H9 (cell line): ENCODE data around the gene PLK1. TPM values are rescaled to one million over a fixed set of nuclear protein-coding genes. Genes with fewer than 3 reads are reported as not detected.

Experiments
- DNase-seq: peaks from one replicate; pipeline ENCODE4 v3.0.0-alpha.2; 2017
- H2AFZ ChIP-seq: one replicate; pipeline ENCODE4 v1.6.1; 2013; ENCODE audit warnings: mild to moderate bottlenecking, low read length, control low read depth, moderate library complexity
- H2AK5ac ChIP-seq: 2 replicates; pipeline ENCODE4 v1.6.1; 2013; ENCODE audit warnings: low read length, control low read depth, mixed read lengths; ENCODE audit not compliant: insufficient read length
- H2BK120ac ChIP-seq: one replicate; pipeline ENCODE4 v1.6.1; 2013; ENCODE audit warnings: low read depth, mild to moderate bottlenecking, low read length, control low read depth, inconsistent platforms; ENCODE audit not compliant: poor library complexity, severe bottlenecking
- H2BK12ac ChIP-seq: 2 replicates; pipeline ENCODE4 v1.6.1; 2013; ENCODE audit warnings: low read length, control low read depth, mixed read lengths, low read depth; ENCODE audit not compliant: insufficient read length
- H2BK15ac ChIP-seq: 2 replicates; pipeline ENCODE4 v1.6.1; 2013; ENCODE audit warnings: low read depth, low read length, control low read depth
- H2BK20ac ChIP-seq: one replicate; pipeline ENCODE4 v1.6.1; 2013; ENCODE audit warnings: low read depth, mild to moderate bottlenecking, low read length, control low read depth, inconsistent platforms; ENCODE audit not compliant: poor library complexity, severe bottlenecking
- H2BK5ac ChIP-seq: 2 replicates; pipeline ENCODE4 v1.6.1; 2013; ENCODE audit warnings: low read length, control low read depth, mixed read lengths; ENCODE audit not compliant: insufficient read length
- H3K14ac ChIP-seq: 2 replicates; pipeline ENCODE4 v1.6.1; 2013; ENCODE audit warnings: low read length, control low read depth; ENCODE audit not compliant: insufficient read depth
- H3K18ac ChIP-seq: 2 replicates; pipeline ENCODE4 v1.6.1; 2013; ENCODE audit warnings: low read depth, mild to moderate bottlenecking, mixed read lengths, low read length, control low read depth; ENCODE audit not compliant: insufficient read length
- H3K23ac ChIP-seq: 2 replicates; pipeline ENCODE4 v1.6.1; 2013; ENCODE audit warnings: low read length, control low read depth, mixed read lengths, low read depth; ENCODE audit not compliant: insufficient read length
- H3K23me2 ChIP-seq: 2 replicates; pipeline ENCODE4 v1.6.1; 2013; ENCODE audit warnings: low read depth, mild to moderate bottlenecking, mixed read lengths, low read length, control low read depth; ENCODE audit not compliant: insufficient read length, poor library complexity, severe bottlenecking
- H3K27ac ChIP-seq: 2 replicates; pipeline ENCODE4 v1.5.1; 2013; ENCODE audit warnings: low read length, control low read depth, mixed read lengths, low read depth; ENCODE audit not compliant: insufficient read length
- H3K27me3 ChIP-seq: 2 replicates; pipeline ENCODE4 v1.6.1; 2013; ENCODE audit warnings: low read length, control low read depth, inconsistent platforms; ENCODE audit not compliant: insufficient read depth
- H3K4ac ChIP-seq: 2 replicates; pipeline ENCODE4 v1.6.1; 2013; ENCODE audit warnings: low read depth, mild to moderate bottlenecking, control low read depth, inconsistent platforms, low read length, moderate library complexity
- H3K4me1 ChIP-seq: 2 replicates; pipeline ENCODE4 v1.6.1; 2013; ENCODE audit warnings: low read length, control low read depth, inconsistent platforms; ENCODE audit not compliant: insufficient read depth
- H3K4me2 ChIP-seq: 2 replicates; pipeline ENCODE4 v1.6.1; 2013; ENCODE audit warnings: low read length, control low read depth, mixed read lengths; ENCODE audit not compliant: insufficient read length, insufficient read depth
- H3K56ac ChIP-seq: 2 replicates; pipeline ENCODE4 v1.6.1; 2013; ENCODE audit warnings: low read depth, mild to moderate bottlenecking, mixed read lengths, low read length, control low read depth; ENCODE audit not compliant: insufficient read length
- H3K79me1 ChIP-seq: 2 replicates; pipeline ENCODE4 v1.6.1; 2013; ENCODE audit warnings: low read depth, mild to moderate bottlenecking, moderate library complexity, low read length, control low read depth, inconsistent platforms; ENCODE audit not compliant: insufficient read depth, poor library complexity, severe bottlenecking
- H3K79me2 ChIP-seq: 2 replicates; pipeline ENCODE4 v1.6.1; 2013; ENCODE audit warnings: low read length, control low read depth, inconsistent platforms; ENCODE audit not compliant: insufficient read depth
- H3K9ac ChIP-seq: 2 replicates; pipeline ENCODE4 v1.6.1; 2013; ENCODE audit warnings: low read length, control low read depth, mixed read lengths; ENCODE audit not compliant: insufficient read length; ENCODE audit errors: extremely low read depth
- H3K9me3 ChIP-seq: one replicate; pipeline ENCODE4 v1.6.1; 2013; ENCODE audit warnings: low read depth, low read length, inconsistent platforms; ENCODE audit not compliant: control insufficient read depth
- H3T11ph ChIP-seq: one replicate; pipeline ENCODE4 v1.6.1; 2013; ENCODE audit warnings: mild to moderate bottlenecking, low read length, control low read depth, inconsistent platforms
- H4K20me1 ChIP-seq: one replicate; pipeline ENCODE4 v1.6.1; 2013; ENCODE audit not compliant: control insufficient read depth, insufficient read length, insufficient read depth
- H4K5ac ChIP-seq: 2 replicates; pipeline ENCODE4 v1.6.1; 2013; ENCODE audit warnings: low read depth, mild to moderate bottlenecking, mixed read lengths, low read length, control low read depth; ENCODE audit not compliant: insufficient read length
- H4K8ac ChIP-seq: replicated peaks from 2 replicates; pipeline ENCODE4 v1.6.1; 2013; ENCODE audit warnings: low read length, control low read depth, mixed read lengths, low read depth; ENCODE audit not compliant: insufficient read length
- H4K91ac ChIP-seq: 2 replicates; pipeline ENCODE4 v1.6.1; 2013; ENCODE audit warnings: low read depth, mild to moderate bottlenecking, moderate library complexity, mixed read lengths, low read length, control low read depth; ENCODE audit not compliant: insufficient read length
- H3K27ac Mint-ChIP-seq, 3 experiments: 2 replicates in 2 of 3; 3 replicates in 1 of 3; pipeline ENCODE4 v1.8.0; 2020 to 2021; ENCODE audit warnings: mixed read lengths in 3 of 3, mild to moderate bottlenecking in 1 of 3, moderate library complexity in 1 of 3
- H3K27me3 Mint-ChIP-seq: 2 replicates; pipeline ENCODE4 v1.8.0; 2021; ENCODE audit warnings: low read depth, mild to moderate bottlenecking, moderate library complexity, mixed read lengths
- H3K36me3 Mint-ChIP-seq, 3 experiments: 2 replicates in 2 of 3; 3 replicates in 1 of 3; pipeline ENCODE4 v1.8.0; 2020 to 2021; ENCODE audit warnings: low read depth in 3 of 3, mixed read lengths in 3 of 3; ENCODE audit not compliant: insufficient read depth in 1 of 3
- H3K4me1 Mint-ChIP-seq, 2 experiments: 2 replicates each; pipeline ENCODE4 v1.8.0; 2020; ENCODE audit warnings: mixed read lengths in 2 of 2
- H3K4me3 Mint-ChIP-seq, 2 experiments: 2 replicates in 1 of 2; 3 replicates in 1 of 2; pipeline ENCODE4 v1.8.0; 2020 to 2021; ENCODE audit warnings: mild to moderate bottlenecking in 2 of 2, mixed read lengths in 2 of 2, moderate library complexity in 1 of 2
- H3K9me3 Mint-ChIP-seq, 2 experiments: 2 replicates in 1 of 2; 3 replicates in 1 of 2; pipeline ENCODE4 v1.8.0; 2020; ENCODE audit warnings: mild to moderate bottlenecking in 2 of 2, mixed read lengths in 2 of 2, moderate library complexity in 1 of 2
- CTCF ChIP-seq: fragments of 200-600 bp; sonication (generic); conservative IDR thresholded peaks from 3 replicates; pipeline ENCODE4 v1.8.0; 2021; ENCODE audit warnings: antibody characterized with exemption, mild to moderate bottlenecking
- WGBS: extraction: QIAGEN DNeasy Blood & Tissue Kit; methylation state at CpG from one replicate; pipeline ENCODE4 v1.1.7; 2013; ENCODE audit warnings: missing lambda C conversion rate, low lambda C conversion rate, mixed read lengths; ENCODE audit not compliant: insufficient read length; ENCODE audit errors: extremely low coverage; 5-methylcytosine and 5-hydroxymethylcytosine counted together
- total RNA-seq: library from RNA; stranded (reverse); gene quantifications from 2 replicates; pipeline ENCODE4 v1.2.1, GENCODE V29; 2021

The PLK1 gene
- total RNA-seq, 1 experiment from 2014 or later: 140 TPM

- no peak within 1 kb of the TSS for H4K8ac ChIP-seq
- H3K4me3 Mint-ChIP-seq: peak within 1 kb of the TSS; percentile 100
- H3K79me1 ChIP-seq: peaks cover 5% of the 10 kb centered on the region
- H3K9me3 Mint-ChIP-seq: no peaks in the 10 kb centered on the region
- peaks cover 4% of the 10 kb centered on the region for H3K23me2 ChIP-seq
- H3K9me3 ChIP-seq: no peaks in the 10 kb centered on the region
- no peak within 1 kb of the TSS for H3T11ph ChIP-seq
- no peaks in the 10 kb centered on the region for H3K4me1 ChIP-seq
- H3K27me3 Mint-ChIP-seq: no peaks in the 10 kb centered on the region
- H3K18ac ChIP-seq: peak within 1 kb of the TSS; percentile 45
- WGBS: no CpG with 5 or more reads among the region's 64 CpGs
- H3K4ac ChIP-seq: no peak within 1 kb of the TSS
- no peak within 1 kb of the TSS for H2AFZ ChIP-seq
- H3K27me3 ChIP-seq: no peaks in the 10 kb centered on the region
- H2BK15ac ChIP-seq: no peak within 1 kb of the TSS
- H3K27ac ChIP-seq: peak within 1 kb of the TSS; percentile 29
- no peak within 1 kb of the TSS for H2AK5ac ChIP-seq
- H3K4me2 ChIP-seq: peak within 1 kb of the TSS; percentile 78
- peak within 1 kb of the TSS; percentile 33; the same call in 1 of the 2 replicates for H3K14ac ChIP-seq
- peak within 1 kb of the TSS; percentile 35 for H4K5ac ChIP-seq
- H3K27ac Mint-ChIP-seq: peak within 1 kb of the TSS; percentile 97 to 98 (median 98)
- H3K4me1 Mint-ChIP-seq: peaks cover 9 to 17% of the 10 kb centered on the region in 2 experiments
- DNase-seq: peak; percentile 88
- peak within 1 kb of the TSS; percentile 90 for H3K9ac ChIP-seq
- no peak within 1 kb of the TSS for H4K91ac ChIP-seq
- H3K79me2 ChIP-seq: peaks cover 1% of the 10 kb centered on the region; the same call in 1 of the 2 replicates
- H3K36me3 Mint-ChIP-seq: peaks cover 15 to 51% (median 42%) of the 10 kb centered on the region in 3 experiments; a peak in 6 of 7 replicates
- no peak within 1 kb of the TSS for H2BK20ac ChIP-seq
- no peak within 1 kb of the TSS for H2BK120ac ChIP-seq
- no peak within 1 kb of the TSS for H3K23ac ChIP-seq
- no peak for TF ChIP-seq CTCF
- no peak within 1 kb of the TSS for H2BK12ac ChIP-seq
- H4K20me1 ChIP-seq: peaks cover 4% of the 10 kb centered on the region
- no peak within 1 kb of the TSS for H3K56ac ChIP-seq
- H2BK5ac ChIP-seq: no peak within 1 kb of the TSS
Measured at GRCh38 chr16:23640931-23641765, 37.5 kb upstream of the PLK1 start, which contains the start of the genes DCTN5 and PALB2. TSS of gene DCTN5 (plus strand) at chr16:23641466. CDS start at chr16:23641543, 77 bp downstream. TSS of gene PALB2 (minus strand) at chr16:23641310. CDS start at chr16:23641157, 153 bp downstream.
